ENCODE data around the gene HIVEP1. TPM values are rescaled to one million over a fixed set of nuclear protein-coding genes. Genes with fewer than 3 reads are reported as not detected.

HIVEP1 gene
- total and polyA plus RNA-seq, 5 donors: 5.1 to 16.9 (median 14.4) TPM

- H3K4me1 ChIP-seq (ENCODE audit: control insufficient read depth, insufficient read depth, low read length): peaks cover 5% of the 10 kb centered on the region
- H3K27me3 ChIP-seq (ENCODE audit: control insufficient read depth, insufficient read depth): no peaks in the 10 kb centered on the region
- intact Hi-C loops (cut with DNase I): no loop called here
- DNase-seq (peak in 2 of 3 donors; percentile 8 to 42), ATAC-seq (peak; percentile 29 to 55)
- no peak overlapping the region for H3K27ac ChIP-seq (ENCODE audit: low read length)
- 80% methylated on average over 9 of the region's 9 CpGs for WGBS
- no peaks in the 10 kb centered on the region for H3K9me3 ChIP-seq (ENCODE audit: control insufficient read depth, low read length)
- H3K4me3 ChIP-seq (ENCODE audit: low read length): no peak overlapping the region
Observed at GRCh38 chr6:12112540-12113189, 100.6 kb downstream of the HIVEP1 start.

- Histone ChIP-seq H3K4me1 (ENCODE audit: control insufficient read depth, insufficient read depth, low read length) (peaks cover 5% of the 10 kb centered on the region), H3K27ac (ENCODE audit: low read length) (no peak overlapping the region), H3K4me3 (ENCODE audit: low read length) (no peak overlapping the region), H3K27me3 (ENCODE audit: control insufficient read depth, insufficient read depth) (no peaks in the 10 kb centered on the region), H3K9me3 (ENCODE audit: control insufficient read depth, low read length) (no peaks in the 10 kb centered on the region)
- ATAC-seq: peak in 1 of 2 donors; percentile 18
- intact Hi-C loops (cut with DNase I): no loop called here
- 96% methylated on average over 6 of the region's 6 CpGs for WGBS
- DNase-seq: no peak
Observed at GRCh38 chr6:12113190-12113577, 101.1 kb downstream of the HIVEP1 start.

- H3K27ac ChIP-seq (ENCODE audit: low read length): no peak overlapping the region
- no peak overlapping the region for H3K4me3 ChIP-seq (ENCODE audit: low read length)
- no peaks in the 10 kb centered on the region for H3K27me3 ChIP-seq (ENCODE audit: control insufficient read depth, insufficient read depth)
- DNase-seq (no peak), ATAC-seq (no peak)
- peaks cover 5% of the 10 kb centered on the region for H3K4me1 ChIP-seq (ENCODE audit: control insufficient read depth, insufficient read depth, low read length)
- intact Hi-C loops (cut with DNase I): no loop called here
- 94% methylated on average over 6 of the region's 6 CpGs for WGBS
- H3K9me3 ChIP-seq (ENCODE audit: control insufficient read depth, low read length): no peaks in the 10 kb centered on the region
Observed at GRCh38 chr6:12114055-12114503, 102.0 kb downstream of the HIVEP1 start.

- intact Hi-C loops (cut with DNase I): no loop called here
- 53% methylated on average over 1 of the region's 1 CpG for WGBS
- DNase-seq: no peak
- Histone ChIP-seq H3K4me3 (ENCODE audit: low read length) (no peak overlapping the region), H3K27ac (ENCODE audit: low read length) (no peak overlapping the region), H3K27me3 (ENCODE audit: control insufficient read depth, insufficient read depth) (no peaks in the 10 kb centered on the region), H3K9me3 (ENCODE audit: control insufficient read depth, low read length) (no peaks in the 10 kb centered on the region), H3K4me1 (ENCODE audit: control insufficient read depth, insufficient read depth, low read length) (peaks cover 5% of the 10 kb centered on the region)
- no peak for ATAC-seq
Observed at GRCh38 chr6:12115001-12115400, 102.9 kb downstream of the HIVEP1 start.

- intact Hi-C loops (cut with DNase I): no loop called here
- H3K27me3 ChIP-seq (ENCODE audit: control insufficient read depth, insufficient read depth): no peaks in the 10 kb centered on the region
- peaks cover 5% of the 10 kb centered on the region for H3K4me1 ChIP-seq (ENCODE audit: control insufficient read depth, insufficient read depth, low read length)
- WGBS: 95% methylated on average over 4 of the region's 4 CpGs
- no peaks in the 10 kb centered on the region for H3K9me3 ChIP-seq (ENCODE audit: control insufficient read depth, low read length)
- no peak overlapping the region for H3K27ac ChIP-seq (ENCODE audit: low read length)
- DNase-seq (no peak), ATAC-seq (no peak)
- H3K4me3 ChIP-seq (ENCODE audit: low read length): no peak overlapping the region
Observed at GRCh38 chr6:12115492-12115891, 103.4 kb downstream of the HIVEP1 start.

GRCh38 chr6:12116264-12116800, 104.2 kb downstream of the HIVEP1 start:
- 95% methylated on average over 2 of the region's 2 CpGs for WGBS
- Histone ChIP-seq H3K9me3 (ENCODE audit: control insufficient read depth, low read length) (no peaks in the 10 kb centered on the region), H3K27me3 (ENCODE audit: control insufficient read depth, insufficient read depth) (no peaks in the 10 kb centered on the region), H3K4me1 (ENCODE audit: control insufficient read depth, insufficient read depth, low read length) (peaks cover 5% of the 10 kb centered on the region), H3K27ac (ENCODE audit: low read length) (no peak overlapping the region), H3K4me3 (ENCODE audit: low read length) (no peak overlapping the region)
- DNase-seq (no peak), ATAC-seq (no peak)
- intact Hi-C loops (cut with DNase I): no loop called here

GRCh38 chr6:12116978-12117377, 104.9 kb downstream of the HIVEP1 start:
- DNase-seq (no peak), ATAC-seq (no peak)
- no peaks in the 10 kb centered on the region for H3K27me3 ChIP-seq (ENCODE audit: control insufficient read depth, insufficient read depth)
- 90% methylated on average over 3 of the region's 3 CpGs for WGBS
- peaks cover 5% of the 10 kb centered on the region for H3K4me1 ChIP-seq (ENCODE audit: control insufficient read depth, insufficient read depth, low read length)
- H3K27ac ChIP-seq (ENCODE audit: low read length): no peak overlapping the region
- intact Hi-C loops (cut with DNase I): no loop called here
- no peaks in the 10 kb centered on the region for H3K9me3 ChIP-seq (ENCODE audit: control insufficient read depth, low read length)
- no peak overlapping the region for H3K4me3 ChIP-seq (ENCODE audit: low read length)

- DNase-seq (no peak), ATAC-seq (no peak)
- intact Hi-C loops (cut with DNase I): no loop called here
- Histone ChIP-seq H3K27me3 (ENCODE audit: control insufficient read depth, insufficient read depth) (no peaks in the 10 kb centered on the region), H3K4me3 (ENCODE audit: low read length) (no peak overlapping the region), H3K4me1 (ENCODE audit: control insufficient read depth, insufficient read depth, low read length) (no peaks in the 10 kb centered on the region), H3K27ac (ENCODE audit: low read length) (no peak overlapping the region), H3K9me3 (ENCODE audit: control insufficient read depth, low read length) (no peaks in the 10 kb centered on the region)
Observed at GRCh38 chr6:12118607-12119006, 106.5 kb downstream of the HIVEP1 start.

- intact Hi-C loops (cut with DNase I): no loop called here
- H3K27me3 ChIP-seq (ENCODE audit: control insufficient read depth, insufficient read depth): no peaks in the 10 kb centered on the region
- H3K4me1 ChIP-seq (ENCODE audit: control insufficient read depth, insufficient read depth, low read length): no peaks in the 10 kb centered on the region
- no peak overlapping the region for H3K4me3 ChIP-seq (ENCODE audit: low read length)
- no peak overlapping the region for H3K27ac ChIP-seq (ENCODE audit: low read length)
- 57% methylated on average over 2 of the region's 2 CpGs for WGBS
- DNase-seq: no peak
- ATAC-seq: no peak
- H3K9me3 ChIP-seq (ENCODE audit: control insufficient read depth, low read length): no peaks in the 10 kb centered on the region
Observed at GRCh38 chr6:12119085-12119588, 107.0 kb downstream of the HIVEP1 start.

GRCh38 chr6:12125396-12125795, 113.3 kb downstream of the HIVEP1 start:
- no peak for ATAC-seq
- Histone ChIP-seq H3K4me1 (ENCODE audit: control insufficient read depth, insufficient read depth, low read length) (no peaks in the 10 kb centered on the region), H3K9me3 (ENCODE audit: control insufficient read depth, low read length) (no peaks in the 10 kb centered on the region), H3K27me3 (ENCODE audit: control insufficient read depth, insufficient read depth) (no peaks in the 10 kb centered on the region), H3K27ac (ENCODE audit: low read length) (no peak overlapping the region), H3K4me3 (ENCODE audit: low read length) (no peak overlapping the region)
- 85% methylated on average over 4 of the region's 4 CpGs for WGBS
- intact Hi-C loops (cut with DNase I): no loop called here
- DNase-seq: no peak

- no peaks in the 10 kb centered on the region for H3K9me3 ChIP-seq (ENCODE audit: control insufficient read depth, low read length)
- 95% methylated on average over 1 of the region's 1 CpG for WGBS
- H3K27me3 ChIP-seq (ENCODE audit: control insufficient read depth, insufficient read depth): no peaks in the 10 kb centered on the region
- intact Hi-C loops (cut with DNase I): no loop called here
- ATAC-seq (no peak), DNase-seq (no peak)
- H3K4me3 ChIP-seq (ENCODE audit: low read length): no peak overlapping the region
- no peaks in the 10 kb centered on the region for H3K4me1 ChIP-seq (ENCODE audit: control insufficient read depth, insufficient read depth, low read length)
- no peak overlapping the region for H3K27ac ChIP-seq (ENCODE audit: low read length)
Observed at GRCh38 chr6:12126051-12126450, 113.9 kb downstream of the HIVEP1 start.

All from right cardiac atrium (tissue), 5 donors.